Testis (tissue), 3 donors: ENCODE measurements around the gene STK17B. TPM values are rescaled to one million over a fixed set of nuclear protein-coding genes. Genes with fewer than 3 reads are reported as not detected.

ENCODE experiments used
- DNase-seq: peaks from one replicate; pipeline ENCODE4 v3.0.0-alpha.2; 2019
- H3K27ac ChIP-seq, 2 donors: fragments of 200-600 bp; sonication (generic); one replicate each; pipeline ENCODE4 v1.5.1; 2019
- H3K27me3 ChIP-seq: fragments of 200-600 bp; sonication (generic); one replicate; pipeline ENCODE4 v1.5.1; 2019
- H3K36me3 ChIP-seq: fragments of 200-600 bp; sonication (generic); one replicate; pipeline ENCODE4 v1.5.1; 2017; ENCODE audit warnings: low read depth; ENCODE audit errors: missing control alignments
- H3K4me1 ChIP-seq: fragments of 200-600 bp; sonication (generic); one replicate; pipeline ENCODE4 v1.5.1; 2019
- H3K4me3 ChIP-seq, 2 donors: fragments of 200-600 bp; sonication (generic); one replicate each; pipeline ENCODE4 v1.5.1; 2017 to 2019
- H3K9me3 ChIP-seq: fragments of 200-600 bp; sonication (generic); one replicate; pipeline ENCODE4 v1.5.1; 2017
- CTCF ChIP-seq, 3 experiments: fragments of 450-650 bp in 2 of 3; fragments of 200-600 bp in 1 of 3; sonication (generic) in 1 of 3; IDR thresholded peaks; one replicate each; pipeline ENCODE4 v1.5.1; 2016 to 2019; ENCODE audit warnings: antibody characterized with exemption in 3 of 3, mild to moderate bottlenecking in 2 of 3, moderate library complexity in 1 of 3
- POLR2A ChIP-seq: fragments of 450-650 bp; IDR thresholded peaks from one replicate; pipeline ENCODE4 v1.6.1; 2017; ENCODE audit warnings: antibody characterized with exemption, mild to moderate bottlenecking, moderate library complexity
- WGBS, 2 donors: methylation state at CpG; one replicate each; pipeline ENCODE4 v1.1.5; 2018; 5-methylcytosine and 5-hydroxymethylcytosine counted together
- intact Hi-C: fragments of 100-400 bp; cut with DNase I; formaldehyde crosslinking; loops from one replicate; pipeline ENCODE4 v1.15.1; 2023; ENCODE audit warnings: low total_unique reads
- polyA plus RNA-seq: library from polyadenylated mRNA; stranded (reverse); fragments of 350-450 nt; fragmentation: Illumina TruSeq; extraction: RNeasy Lipid Tissue Mini Kit (QIAGEN cat#74804); gene quantifications from one replicate; pipeline ENCODE4 v1.2.3, GENCODE V29; 2014; ENCODE audit warnings: low read depth, low replicate concordance; ENCODE audit not compliant: insufficient read depth
- total RNA-seq, 2 donors: library from RNA; depleted of rRNA; stranded (reverse); fragments of >200 nt; gene quantifications; one replicate each; pipeline ENCODE4 v1.2.3, GENCODE V29; 2016

The STK17B gene
- total and polyA plus RNA-seq, 3 donors from 2014 or later: 10.4 to 18.1 (median 10.6) TPM

- H3K4me3 ChIP-seq: no peak overlapping the region
- intact Hi-C loops: no loop called here
- H3K27me3 ChIP-seq: no peaks in the 10 kb centered on the region
- 32 to 42% methylated on average over 7 of the region's 7 CpGs for WGBS, 2 donors
- H3K4me1 ChIP-seq: peaks cover 5% of the 10 kb centered on the region
- TF ChIP-seq POLR2A (no peak), CTCF (IDR thresholded peaks at IDR 0.05) (no peak)
- peak overlapping the region; percentile 35 to 41 for H3K27ac ChIP-seq
- DNase-seq: no peak
- no peaks in the 10 kb centered on the region for H3K9me3 ChIP-seq
- H3K36me3 ChIP-seq: no peaks in the 10 kb centered on the region
Measured at GRCh38 chr2:196113061-196113974, 58.1 kb downstream of the STK17B start.

GRCh38 chr2:196112418-196113034, 58.9 kb downstream of the STK17B start:
- H3K4me1 ChIP-seq: peaks cover 5% of the 10 kb centered on the region
- intact Hi-C loops: no loop called here
- no peaks in the 10 kb centered on the region for H3K27me3 ChIP-seq
- WGBS, 2 donors: 69 to 70% methylated on average over 5 of the region's 5 CpGs
- no peaks in the 10 kb centered on the region for H3K9me3 ChIP-seq
- TF ChIP-seq CTCF (IDR thresholded peaks at IDR 0.05) (no peak), POLR2A (no peak)
- DNase-seq: no peak
- no peaks in the 10 kb centered on the region for H3K36me3 ChIP-seq
- H3K4me3 ChIP-seq: no peak overlapping the region
- peak overlapping the region in 1 of 2 donors; percentile 41 for H3K27ac ChIP-seq

GRCh38 chr2:196108604-196109003, 62.8 kb downstream of the STK17B start:
- TF ChIP-seq CTCF (IDR thresholded peaks at IDR 0.05) (no peak), POLR2A (no peak)
- H3K27me3 ChIP-seq: no peaks in the 10 kb centered on the region
- 68 to 79% methylated on average over 1 of the region's 1 CpG for WGBS, 2 donors

GRCh38 chr2:196105951-196106350, 65.4 kb downstream of the STK17B start:
- no peak for TF ChIP-seq CTCF (IDR thresholded peaks at IDR 0.05)
- no peak for TF ChIP-seq POLR2A
- Histone ChIP-seq H3K27me3 (no peaks in the 10 kb centered on the region), H3K36me3 (no peaks in the 10 kb centered on the region), H3K27ac (no peak overlapping the region), H3K4me3 (no peak overlapping the region), H3K9me3 (no peaks in the 10 kb centered on the region), H3K4me1 (no peaks in the 10 kb centered on the region)
- DNase-seq: no peak
- intact Hi-C loops: no loop called here
- 66 to 73% methylated on average over 5 of the region's 5 CpGs for WGBS, 2 donors

More at GRCh38 chr2:196108604-196109003, 62.8 kb downstream of the STK17B start:
- H3K4me1 ChIP-seq: peaks cover 5% of the 10 kb centered on the region
- H3K27ac ChIP-seq: no peak overlapping the region
- no peaks in the 10 kb centered on the region for H3K36me3 ChIP-seq
- H3K4me3 ChIP-seq: no peak overlapping the region
- intact Hi-C loops: no loop called here
- DNase-seq: no peak
- no peaks in the 10 kb centered on the region for H3K9me3 ChIP-seq
